Gastroesophageal sphincter (tissue), 4 donors: ENCODE measurements around the gene DUSP3. TPM values are rescaled to one million over a fixed set of nuclear protein-coding genes. Genes with fewer than 3 reads are reported as not detected.
"Not testable (repeated sequence)": the region's sequence is repeated elsewhere in the genome, so short reads cannot be mapped to it uniquely, and the experiment has no call there.

Experiments used
- ATAC-seq: fragments of 150-250 bp; one replicate; pipeline ENCODE4 v1.9.1; 2016; ENCODE audit warnings: mild to moderate bottlenecking, moderate library complexity
- H3K27ac ChIP-seq, 4 donors: fragments of 200-600 bp; sonication (generic) in 3 of 4; 1 replicate in 3 of 4; 2 replicates in 1 of 4; pipeline ENCODE4 v1.5.1; 2016 to 2019
- H3K27me3 ChIP-seq: fragments of 200-600 bp; sonication (generic); one replicate; pipeline ENCODE4 v1.5.1; 2019
- H3K36me3 ChIP-seq, 2 donors: fragments of 200-600 bp; sonication (generic); one replicate each; pipeline ENCODE4 v1.5.1; 2019; ENCODE audit warnings: control low read depth in 1 of 2
- H3K4me1 ChIP-seq, 3 donors: fragments of 200-600 bp; sonication (generic); 1 replicate in 2 of 3; 2 replicates in 1 of 3; pipeline ENCODE4 v1.5.1; 2016 to 2019; ENCODE audit warnings: control low read depth in 2 of 3
- H3K4me3 ChIP-seq, 2 donors: fragments of 200-600 bp; sonication (generic); one replicate each; pipeline ENCODE4 v1.5.1; 2019; ENCODE audit warnings: mild to moderate bottlenecking in 1 of 2, moderate library complexity in 1 of 2
- H3K9me3 ChIP-seq, 3 donors: fragments of 200-600 bp; sonication (generic); one replicate each; pipeline ENCODE4 v1.5.1; 2017 to 2019; ENCODE audit warnings: control low read depth in 2 of 3
- CTCF ChIP-seq, 4 experiments: fragments of 200-600 bp in 2 of 4; fragments of 450-650 bp in 2 of 4; sonication (generic) in 1 of 4; IDR thresholded peaks; one replicate each; pipeline ENCODE4 v1.5.1; 2017 to 2019; ENCODE audit warnings: antibody characterized with exemption in 4 of 4, mild to moderate bottlenecking in 2 of 4, moderate library complexity in 2 of 4
- EP300 ChIP-seq: sonication (generic); formaldehyde crosslinking; IDR thresholded peaks from one replicate; pipeline ENCODE4 v1.6.1; 2017; ENCODE audit warnings: antibody characterized with exemption, mild to moderate bottlenecking
- POLR2A ChIP-seq, 2 donors: fragments of 450-650 bp; IDR thresholded peaks; one replicate each; pipeline ENCODE4 v1.6.1; 2017; ENCODE audit warnings: antibody characterized with exemption in 2 of 2, mild to moderate bottlenecking in 2 of 2, moderate library complexity in 1 of 2
- POLR2AphosphoS5 ChIP-seq: sonication (generic); formaldehyde crosslinking; IDR thresholded peaks from one replicate; pipeline ENCODE4 v1.6.1; 2017; ENCODE audit warnings: antibody characterized with exemption
- WGBS, 2 donors: methylation state at CpG; one replicate each; pipeline ENCODE4 v1.1.5; 2018; ENCODE audit warnings: low coverage in 1 of 2; 5-methylcytosine and 5-hydroxymethylcytosine counted together
- total RNA-seq, 4 donors: library from RNA; depleted of rRNA; stranded (reverse); fragments of >200 nt; gene quantifications; one replicate each; pipeline ENCODE4 v1.1.0, GENCODE V29; 2016

The DUSP3 gene
- total RNA-seq, 4 donors from 2014 or later, result 127 to 228 (median 154) TPM

DNA sequence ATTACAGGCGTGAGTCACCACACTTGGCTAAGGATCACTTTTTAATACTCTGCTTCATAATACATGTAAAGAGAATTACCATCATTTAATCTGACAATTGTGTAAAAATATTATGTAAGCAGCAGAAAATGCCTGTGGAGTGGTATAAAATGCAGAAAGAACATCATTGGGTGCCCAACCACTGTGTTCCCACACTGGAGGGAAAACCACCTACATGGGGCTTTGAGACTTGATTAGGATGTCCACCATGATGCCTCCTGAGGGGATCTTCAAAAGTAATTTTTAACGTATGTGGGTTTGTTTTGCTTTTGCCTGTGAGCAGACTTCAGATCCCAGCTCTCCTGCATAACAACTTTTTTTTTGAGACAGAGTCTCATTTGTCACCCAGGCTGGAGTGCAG, 20.3 kb upstream of the DUSP3 start:
- ATAC-seq, result no peak
- no peak overlapping the region for H3K4me3 ChIP-seq
- 44 to 76% methylated on average over 1 to 2 of the region's 2 CpGs for WGBS, 2 donors
- H3K36me3 ChIP-seq, result peaks cover 0 to 33% of the 10 kb centered on the region in 2 donors
- peaks cover 9% of the 10 kb centered on the region for H3K27me3 ChIP-seq
- H3K27ac ChIP-seq, result no peak overlapping the region
- no peaks in the 10 kb centered on the region for H3K9me3 ChIP-seq
- H3K4me1 ChIP-seq, result no peaks in the 10 kb centered on the region
- TF ChIP-seq EP300 (no peak), POLR2A (IDR thresholded peaks at IDR 0.05) (no peak), POLR2AphosphoS5 (no peak), CTCF (IDR thresholded peaks at IDR 0.05) (no peak)

- peaks cover 0 to 23% of the 10 kb centered on the region in 2 donors for H3K36me3 ChIP-seq
- H3K27me3 ChIP-seq, H3K27ac ChIP-seq, H3K9me3 ChIP-seq, H3K4me3 ChIP-seq, H3K4me1 ChIP-seq, ATAC-seq: not testable (repeated sequence)
- WGBS, 2 donors, result 93% methylated on average over 3 of the region's 9 CpGs; no CpG with 5 or more reads in 1 of the 2 donors
Observed at GRCh38 chr17:43798024-43798423, 19.2 kb upstream of the DUSP3 start.

- H3K4me3 ChIP-seq, H3K4me1 ChIP-seq, H3K9me3 ChIP-seq, H3K27me3 ChIP-seq, H3K27ac ChIP-seq, ATAC-seq, H3K36me3 ChIP-seq: not testable (repeated sequence)
- WGBS, 2 donors, result 84 to 91% methylated on average over 3 to 4 of the region's 4 CpGs
Observed at GRCh38 chr17:43792668-43793067, 13.9 kb upstream of the DUSP3 start.

- H3K4me1 ChIP-seq, result no peaks in the 10 kb centered on the region
- no peaks in the 10 kb centered on the region for H3K36me3 ChIP-seq
- H3K4me3 ChIP-seq, result no peak overlapping the region
- no peak for ATAC-seq
- TF ChIP-seq POLR2AphosphoS5 (no peak), EP300 (no peak), CTCF (IDR thresholded peaks at IDR 0.05) (no peak), POLR2A (IDR thresholded peaks at IDR 0.05) (no peak)
- WGBS, 2 donors, result 0 to 23% methylated on average over 1 to 3 of the region's 3 CpGs
- peaks cover 8% of the 10 kb centered on the region for H3K27me3 ChIP-seq
- no peaks in the 10 kb centered on the region for H3K9me3 ChIP-seq
- no peak overlapping the region for H3K27ac ChIP-seq
Observed at GRCh38 chr17:43791589-43791988, 12.8 kb upstream of the DUSP3 start.

GRCh38 chr17:43790311-43790940, 11.6 kb upstream of the DUSP3 start:
- 58 to 100% methylated on average over 1 to 3 of the region's 14 CpGs for WGBS, 2 donors
- no peaks in the 10 kb centered on the region for H3K36me3 ChIP-seq
- ATAC-seq, result no peak
- H3K4me1 ChIP-seq, result no peaks in the 10 kb centered on the region
- H3K9me3 ChIP-seq, result no peaks in the 10 kb centered on the region
- no peak overlapping the region for H3K4me3 ChIP-seq
- TF ChIP-seq CTCF (IDR thresholded peaks at IDR 0.05), result peak in 1 of 4 experiments; percentile 9
- TF ChIP-seq POLR2AphosphoS5, result no peak
- peaks cover 8% of the 10 kb centered on the region for H3K27me3 ChIP-seq
- H3K27ac ChIP-seq, result no peak overlapping the region

GRCh38 chr17:43789482-43789881, 10.7 kb upstream of the DUSP3 start:
- no peak for ATAC-seq
- 57 to 80% methylated on average over 1 of the region's 1 CpG for WGBS, 2 donors

More at GRCh38 chr17:43789482-43789881, 10.7 kb upstream of the DUSP3 start:
- H3K4me3 ChIP-seq, result no peak overlapping the region
- no peaks in the 10 kb centered on the region for H3K36me3 ChIP-seq
- H3K27ac ChIP-seq, result no peak overlapping the region
- no peaks in the 10 kb centered on the region for H3K4me1 ChIP-seq
- TF ChIP-seq CTCF (IDR thresholded peaks at IDR 0.05), result no peak
- no peak for TF ChIP-seq EP300
- TF ChIP-seq POLR2AphosphoS5, result no peak
- no peak for TF ChIP-seq POLR2A (IDR thresholded peaks at IDR 0.05)
- peaks cover 8% of the 10 kb centered on the region for H3K27me3 ChIP-seq
- H3K9me3 ChIP-seq, result no peaks in the 10 kb centered on the region
